ENCODE results near the gene OPRM1.
"Not testable (repeated sequence)": the region's sequence is repeated elsewhere in the genome, so short reads cannot be mapped to it uniquely, and the experiment has no call there.

The OPRM1 gene

DNA sequence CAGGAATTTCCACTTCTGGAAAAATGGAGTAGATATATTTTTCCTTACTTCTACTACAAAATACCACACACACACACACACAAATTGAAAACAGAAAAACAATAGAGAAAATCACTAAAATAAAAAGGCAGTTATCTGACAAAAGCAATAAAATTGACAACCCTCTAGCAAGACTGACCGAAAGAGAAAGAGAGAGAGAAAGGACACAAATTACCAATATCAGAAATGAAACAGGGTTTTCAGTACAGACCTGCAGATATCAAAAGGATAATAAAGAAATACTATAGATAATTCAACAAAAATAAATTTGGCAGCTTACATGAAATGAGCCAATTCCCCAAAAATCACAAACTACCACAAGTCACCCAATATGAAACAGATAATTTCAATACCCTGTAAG is 104.7 kb downstream of the OPRM1 start:
- no peak overlapping the region for H3K27ac Mint-ChIP-seq
- no peaks in the 10 kb centered on the region for H3K4me1 Mint-ChIP-seq (ENCODE audit: low read depth)
- H3K9me3 Mint-ChIP-seq, result no peaks in the 10 kb centered on the region
- peaks cover 21% of the 10 kb centered on the region for H3K27me3 Mint-ChIP-seq (ENCODE audit: low read depth)
- H3K36me3 Mint-ChIP-seq (ENCODE audit: low read depth), result no peaks in the 10 kb centered on the region
- DNase-seq (ENCODE audit: low spot score), result no peak
- no peak overlapping the region for H3K4me3 Mint-ChIP-seq

DNA sequence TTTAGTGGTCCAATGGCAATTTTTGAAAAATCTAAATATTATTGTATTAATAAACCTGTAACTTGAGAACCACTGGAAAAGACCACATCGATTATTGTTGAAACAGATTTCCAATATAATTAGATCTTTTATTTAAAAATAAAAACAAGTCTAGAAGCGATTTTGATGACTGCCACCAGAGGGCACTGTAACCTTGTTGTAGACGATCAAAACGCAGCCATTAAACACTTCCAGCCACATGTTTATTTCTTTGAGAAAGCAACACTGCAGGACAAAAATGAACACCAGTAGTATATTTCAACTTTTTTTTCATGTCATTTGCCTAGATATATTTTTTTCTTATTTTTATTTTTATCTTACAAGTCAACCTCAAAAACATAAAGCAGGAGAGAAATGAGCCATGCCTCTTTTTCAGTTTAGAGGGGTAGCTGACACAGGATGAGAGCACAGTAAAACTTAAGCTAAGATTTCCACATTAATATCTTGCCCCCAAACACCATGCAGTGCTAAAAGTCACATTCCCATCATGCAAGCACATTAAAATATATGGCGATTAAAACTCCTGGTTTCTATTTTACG is 115.4 kb downstream of the OPRM1 start:
- no peaks in the 10 kb centered on the region for H3K36me3 Mint-ChIP-seq (ENCODE audit: low read depth)
- no peak overlapping the region for H3K27ac Mint-ChIP-seq
- DNase-seq (ENCODE audit: low spot score), result peak; percentile 25
- no peaks in the 10 kb centered on the region for H3K9me3 Mint-ChIP-seq
- H3K27me3 Mint-ChIP-seq (ENCODE audit: low read depth), result no peaks in the 10 kb centered on the region
- H3K4me3 Mint-ChIP-seq, result no peak overlapping the region
- peaks cover 24% of the 10 kb centered on the region for H3K4me1 Mint-ChIP-seq (ENCODE audit: low read depth)

DNA sequence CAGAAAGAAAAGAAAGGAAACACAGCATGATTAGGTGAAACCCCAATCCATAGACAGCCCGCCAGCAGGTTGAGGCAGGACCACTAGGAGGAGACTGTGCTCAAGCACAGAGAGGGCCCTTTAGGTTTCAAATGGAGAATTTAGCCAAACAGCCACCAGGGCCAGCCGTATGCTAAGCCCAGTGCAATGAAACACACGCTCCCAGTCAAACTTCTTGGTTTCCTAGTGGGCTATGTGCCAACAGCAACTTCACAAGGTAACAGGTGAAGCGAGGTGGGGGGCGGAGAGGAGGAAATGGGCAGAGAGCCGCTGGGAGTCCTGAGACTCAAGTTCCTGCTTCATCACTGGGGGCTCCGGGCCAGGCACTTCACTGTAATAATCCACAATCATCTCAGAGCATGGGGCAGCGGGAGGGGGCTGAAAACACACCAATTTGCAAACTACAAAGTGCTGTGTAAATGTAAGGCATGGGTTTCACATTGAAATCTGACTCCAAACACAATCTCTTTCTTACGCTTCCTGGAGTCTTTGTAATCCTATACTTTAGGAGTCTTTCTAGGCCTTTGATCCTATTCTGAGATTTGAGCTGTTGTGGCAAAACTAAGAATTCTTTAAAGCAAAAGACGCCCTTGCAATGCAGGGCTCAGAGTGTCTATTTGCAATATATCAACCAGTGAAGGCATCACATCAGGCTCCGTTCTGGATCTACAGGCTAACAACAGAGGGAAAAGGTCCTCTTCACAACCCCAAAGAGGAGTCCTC is 117.3 kb downstream of the OPRM1 start:
- Mint-ChIP-seq H3K36me3 (ENCODE audit: low read depth) (no peaks in the 10 kb centered on the region), H3K9me3 (no peaks in the 10 kb centered on the region), H3K4me1 (ENCODE audit: low read depth) (peaks cover 24% of the 10 kb centered on the region), H3K27me3 (ENCODE audit: low read depth) (peaks cover 2% of the 10 kb centered on the region), H3K4me3 (peak overlapping the region; percentile 68), H3K27ac (peak overlapping the region; percentile 59)
- peak; percentile 42 for DNase-seq (ENCODE audit: low spot score)

DNA sequence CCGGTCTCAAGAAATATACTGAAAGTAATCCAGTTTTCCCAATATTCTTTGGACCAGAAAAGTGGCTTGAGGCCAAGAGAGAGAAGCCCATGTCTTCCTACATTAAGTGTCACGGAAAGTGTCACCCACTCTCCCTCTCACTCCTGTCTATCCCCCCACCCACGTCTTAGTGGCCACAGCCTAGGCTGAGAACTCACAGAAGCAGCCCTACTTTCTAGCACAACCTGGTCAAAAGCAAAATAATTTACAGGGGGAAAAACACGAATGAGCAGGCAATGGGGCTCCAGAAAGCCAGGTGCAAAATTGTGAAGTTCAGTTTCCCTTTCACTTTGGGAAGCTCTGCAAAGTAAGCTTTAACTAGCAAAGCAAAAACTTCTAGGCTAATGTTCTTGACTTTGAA is 118.0 kb downstream of the OPRM1 start:
- Mint-ChIP-seq H3K27me3 (ENCODE audit: low read depth) (peaks cover 2% of the 10 kb centered on the region), H3K4me3 (peak overlapping the region; percentile 68), H3K36me3 (ENCODE audit: low read depth) (no peaks in the 10 kb centered on the region), H3K9me3 (no peaks in the 10 kb centered on the region), H3K27ac (peak overlapping the region; percentile 59), H3K4me1 (ENCODE audit: low read depth) (peaks cover 24% of the 10 kb centered on the region)
- peak; percentile 8 for DNase-seq (ENCODE audit: low spot score)

DNA sequence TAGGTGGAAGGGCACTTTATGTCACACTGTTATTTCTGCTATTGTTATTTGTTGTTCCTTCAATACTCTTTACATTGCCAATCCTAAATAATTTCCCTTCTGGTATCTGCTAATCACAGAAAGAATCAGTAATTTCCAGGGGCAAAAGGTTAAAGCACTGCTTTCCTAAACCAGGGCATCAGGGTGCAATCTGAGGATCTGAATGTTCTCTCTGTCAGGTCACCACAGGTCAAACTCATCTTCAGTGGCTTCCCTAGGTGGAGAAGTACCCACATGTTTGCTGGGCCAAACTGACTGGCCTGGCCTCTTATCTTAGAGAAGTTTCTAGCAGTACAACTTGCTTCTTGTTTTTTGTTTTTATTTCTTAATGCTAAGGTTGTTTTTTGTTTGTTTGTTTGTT is 118.7 kb downstream of the OPRM1 start:
- Mint-ChIP-seq H3K4me1 (ENCODE audit: low read depth) (peaks cover 24% of the 10 kb centered on the region), H3K4me3 (peak overlapping the region; percentile 68), H3K36me3 (ENCODE audit: low read depth) (no peaks in the 10 kb centered on the region), H3K27ac (no peak overlapping the region), H3K27me3 (ENCODE audit: low read depth) (peaks cover 2% of the 10 kb centered on the region), H3K9me3 (no peaks in the 10 kb centered on the region)
- DNase-seq (ENCODE audit: low spot score), result no peak

DNA sequence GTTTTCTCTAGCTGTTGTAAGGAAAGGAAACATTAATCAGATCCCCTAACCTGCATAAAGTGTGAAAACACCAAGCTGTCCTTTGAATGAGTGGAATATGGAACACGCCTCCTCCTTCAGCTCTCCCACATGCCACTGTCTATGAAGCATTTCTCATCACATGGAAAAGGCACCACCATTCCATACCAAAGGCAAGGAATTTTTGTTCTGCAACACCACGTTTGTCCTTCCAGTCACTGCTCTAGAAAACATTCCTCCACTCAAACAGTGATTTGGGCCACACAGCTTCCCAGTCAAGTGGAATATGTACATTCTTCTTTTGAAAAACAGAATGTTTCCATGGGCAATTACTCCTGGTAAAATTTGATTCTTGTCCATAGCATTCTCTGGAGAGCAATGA is 120.1 kb downstream of the OPRM1 start:
- Mint-ChIP-seq H3K9me3 (no peaks in the 10 kb centered on the region), H3K27me3 (ENCODE audit: low read depth) (peaks cover 2% of the 10 kb centered on the region), H3K27ac (no peak overlapping the region), H3K36me3 (ENCODE audit: low read depth) (no peaks in the 10 kb centered on the region), H3K4me3 (no peak overlapping the region), H3K4me1 (ENCODE audit: low read depth) (peaks cover 24% of the 10 kb centered on the region)
- no peak for DNase-seq (ENCODE audit: low spot score)

DNA sequence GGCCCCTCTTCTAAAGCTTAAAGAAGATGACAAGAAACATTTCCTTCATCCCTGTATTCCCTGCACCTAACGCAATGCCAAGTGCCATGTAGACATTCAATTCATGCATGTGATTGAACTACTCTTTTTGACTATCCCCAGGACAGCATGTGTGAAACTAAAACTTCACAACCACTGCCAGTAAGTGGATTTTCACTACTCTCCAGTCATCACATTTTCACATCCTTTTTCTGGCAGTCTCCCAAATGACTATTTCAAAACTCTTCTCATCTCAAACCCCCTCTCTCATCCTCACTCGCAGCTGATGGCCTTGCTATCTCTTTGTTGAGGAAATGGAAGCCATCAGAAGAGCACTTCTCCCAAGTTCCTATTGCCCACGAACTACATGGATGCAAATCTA is 122.6 kb downstream of the OPRM1 start:
- H3K4me3 Mint-ChIP-seq, result no peak overlapping the region
- H3K9me3 Mint-ChIP-seq, result peaks cover 3% of the 10 kb centered on the region
- H3K36me3 Mint-ChIP-seq (ENCODE audit: low read depth), result peaks cover 3% of the 10 kb centered on the region
- H3K27ac Mint-ChIP-seq, result no peak overlapping the region
- peaks cover 15% of the 10 kb centered on the region for H3K4me1 Mint-ChIP-seq (ENCODE audit: low read depth)
- peaks cover 2% of the 10 kb centered on the region for H3K27me3 Mint-ChIP-seq (ENCODE audit: low read depth)
- DNase-seq (ENCODE audit: low spot score), result no peak

DNA sequence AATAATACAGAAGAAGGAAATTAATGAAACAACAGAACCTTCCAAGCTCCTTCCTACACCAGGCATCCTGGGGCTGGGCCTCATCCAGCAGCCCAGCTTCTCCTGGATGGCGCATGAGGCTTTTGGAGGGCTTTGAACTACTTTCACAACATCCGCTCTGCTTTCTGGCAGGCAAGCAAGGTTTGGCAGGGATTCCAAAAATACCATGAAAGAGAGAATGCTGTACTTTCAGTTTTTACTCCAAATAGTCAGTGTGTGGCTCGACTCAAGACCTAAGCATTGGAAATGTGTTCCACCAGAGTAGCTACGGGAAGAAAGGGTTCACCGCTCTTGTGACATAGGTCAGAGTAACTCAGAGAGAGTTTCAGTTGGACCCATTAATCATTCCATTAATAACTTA is 125.4 kb downstream of the OPRM1 start:
- Mint-ChIP-seq H3K4me1 (ENCODE audit: low read depth) (peaks cover 5% of the 10 kb centered on the region), H3K27me3 (ENCODE audit: low read depth) (peaks cover 2% of the 10 kb centered on the region), H3K4me3 (no peak overlapping the region), H3K9me3 (peaks cover 3% of the 10 kb centered on the region), H3K36me3 (ENCODE audit: low read depth) (peaks cover 7% of the 10 kb centered on the region), H3K27ac (no peak overlapping the region)
- no peak for DNase-seq (ENCODE audit: low spot score)

DNA sequence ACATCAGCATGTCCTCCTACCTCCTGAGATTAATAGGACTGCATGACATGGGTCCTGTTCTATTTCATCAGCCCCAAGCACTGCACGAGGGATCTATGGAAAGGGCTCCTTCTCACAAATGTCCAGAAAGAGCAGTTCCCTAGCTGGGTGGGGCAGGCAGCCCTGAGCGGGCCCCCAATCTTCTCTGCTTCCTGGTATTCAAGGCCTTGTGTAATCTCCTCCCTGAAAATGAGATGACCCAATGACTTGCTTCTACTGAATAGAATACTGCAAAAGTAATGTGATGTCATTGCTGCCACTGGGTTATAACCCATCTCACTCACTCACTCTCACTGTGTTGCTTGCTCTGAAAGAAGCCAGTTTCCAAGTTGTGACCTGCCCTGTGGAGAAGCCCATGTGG is 126.4 kb downstream of the OPRM1 start:
- Mint-ChIP-seq H3K4me3 (no peak overlapping the region), H3K9me3 (peaks cover 3% of the 10 kb centered on the region), H3K36me3 (ENCODE audit: low read depth) (peaks cover 11% of the 10 kb centered on the region), H3K4me1 (ENCODE audit: low read depth) (peaks cover 9% of the 10 kb centered on the region), H3K27ac (no peak overlapping the region), H3K27me3 (ENCODE audit: low read depth) (peaks cover 2% of the 10 kb centered on the region)
- no peak for DNase-seq (ENCODE audit: low spot score)

DNA sequence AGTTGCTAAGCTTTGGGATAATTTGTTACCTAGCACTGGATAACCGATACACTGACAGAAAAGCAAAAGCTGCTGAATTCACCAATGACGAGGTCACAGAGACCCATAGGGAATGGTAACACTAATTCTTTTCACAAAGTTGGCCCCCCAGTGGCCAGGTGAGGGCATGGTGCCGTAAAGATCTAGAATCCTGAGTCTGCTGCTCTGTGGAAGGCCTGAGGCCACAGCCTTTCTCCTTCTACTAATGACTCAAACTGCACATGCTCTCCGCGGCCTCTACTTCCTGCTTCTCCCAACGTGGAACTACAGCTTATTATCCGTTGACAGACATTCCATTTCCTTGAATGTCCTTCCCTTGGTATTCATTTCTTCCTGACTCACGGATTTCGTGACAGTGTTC is 127.1 kb downstream of the OPRM1 start:
- Mint-ChIP-seq H3K36me3 (ENCODE audit: low read depth) (peaks cover 12% of the 10 kb centered on the region), H3K27me3 (ENCODE audit: low read depth) (peaks cover 2% of the 10 kb centered on the region), H3K27ac (no peak overlapping the region), H3K4me1 (ENCODE audit: low read depth) (peaks cover 9% of the 10 kb centered on the region), H3K9me3 (peaks cover 3% of the 10 kb centered on the region), H3K4me3 (no peak overlapping the region)
- no peak for DNase-seq (ENCODE audit: low spot score)

DNA sequence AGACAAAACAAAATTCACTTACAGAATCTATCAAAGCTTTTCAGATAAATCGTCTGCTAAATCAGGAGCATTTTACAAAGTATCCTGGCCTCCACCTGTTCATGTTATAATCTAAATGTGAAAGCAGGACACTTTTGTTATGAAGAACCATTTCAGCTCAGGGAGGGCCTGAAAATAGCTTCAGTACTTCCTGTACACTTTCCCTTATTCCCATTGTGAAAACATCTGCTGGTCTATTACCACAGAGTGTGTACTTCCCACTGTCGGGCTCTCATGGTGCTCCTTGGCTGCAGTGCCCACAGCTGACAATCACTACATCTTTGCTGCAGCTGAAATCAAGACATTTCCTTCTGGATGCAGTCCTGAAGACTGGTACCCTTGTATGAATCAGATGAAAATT is 128.1 kb downstream of the OPRM1 start:
- Mint-ChIP-seq H3K4me3 (no peak overlapping the region), H3K27ac (no peak overlapping the region), H3K4me1 (ENCODE audit: low read depth) (peaks cover 9% of the 10 kb centered on the region), H3K9me3 (peaks cover 3% of the 10 kb centered on the region), H3K36me3 (ENCODE audit: low read depth) (peaks cover 12% of the 10 kb centered on the region), H3K27me3 (ENCODE audit: low read depth) (peaks cover 2% of the 10 kb centered on the region)
- DNase-seq (ENCODE audit: low spot score), result no peak

DNA sequence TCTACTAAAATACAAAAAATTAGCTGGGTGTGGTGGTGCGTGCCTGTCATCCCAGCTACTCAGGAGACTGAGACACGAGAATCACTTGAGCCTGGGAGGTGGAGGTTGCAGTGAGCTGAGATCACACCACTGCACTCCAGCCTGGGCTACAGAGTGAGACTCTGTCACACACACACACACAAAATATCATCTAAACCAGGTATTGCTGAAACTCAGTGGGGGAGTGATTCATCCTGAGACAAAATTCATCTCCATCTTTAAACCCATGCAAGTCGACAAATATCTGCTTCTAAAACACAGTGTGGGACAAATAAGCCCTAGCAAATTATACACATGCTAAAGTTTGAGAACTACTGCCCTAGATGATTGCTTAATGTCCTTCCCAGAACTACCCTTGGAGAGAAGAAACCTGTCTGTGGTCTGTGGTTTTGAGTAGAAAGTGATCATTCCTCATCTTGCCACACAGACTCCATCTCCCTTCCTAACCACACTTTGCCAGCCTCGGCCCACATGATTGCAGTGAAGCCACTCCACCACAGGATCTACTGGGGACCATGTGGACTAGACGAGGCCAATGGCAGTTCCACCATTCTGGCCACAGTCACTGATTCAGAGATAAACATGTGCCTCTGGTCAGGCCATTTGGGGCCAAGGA is 130.3 kb downstream of the OPRM1 start:
- Mint-ChIP-seq H3K36me3 (ENCODE audit: low read depth) (peaks cover 12% of the 10 kb centered on the region), H3K4me1 (ENCODE audit: low read depth) (peaks cover 9% of the 10 kb centered on the region), H3K9me3 (peaks cover 8% of the 10 kb centered on the region), H3K4me3 (no peak overlapping the region), H3K27me3 (ENCODE audit: low read depth) (peaks cover 4% of the 10 kb centered on the region), H3K27ac (no peak overlapping the region)
- no peak for DNase-seq (ENCODE audit: low spot score)

DNA sequence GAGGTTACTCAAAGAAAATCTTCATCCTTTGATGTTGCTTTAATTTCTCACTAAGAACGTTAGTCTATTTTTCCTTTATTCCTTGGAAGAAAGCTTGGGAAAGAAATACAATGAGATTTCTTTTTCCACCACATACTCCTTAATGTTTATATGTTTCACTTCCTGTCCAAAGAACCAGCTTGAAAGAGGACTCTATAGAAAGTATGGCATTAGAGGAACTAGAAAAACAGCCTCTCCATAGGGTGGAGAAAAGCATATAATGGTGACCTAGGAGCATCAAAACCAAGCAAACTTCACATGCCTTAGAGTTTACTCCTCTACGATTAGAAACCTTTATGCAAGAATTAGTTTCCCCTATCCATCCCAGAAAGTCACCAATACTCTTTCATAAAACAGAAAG is 131.1 kb downstream of the OPRM1 start:
- H3K4me1 Mint-ChIP-seq (ENCODE audit: low read depth), result peaks cover 9% of the 10 kb centered on the region

DNA sequence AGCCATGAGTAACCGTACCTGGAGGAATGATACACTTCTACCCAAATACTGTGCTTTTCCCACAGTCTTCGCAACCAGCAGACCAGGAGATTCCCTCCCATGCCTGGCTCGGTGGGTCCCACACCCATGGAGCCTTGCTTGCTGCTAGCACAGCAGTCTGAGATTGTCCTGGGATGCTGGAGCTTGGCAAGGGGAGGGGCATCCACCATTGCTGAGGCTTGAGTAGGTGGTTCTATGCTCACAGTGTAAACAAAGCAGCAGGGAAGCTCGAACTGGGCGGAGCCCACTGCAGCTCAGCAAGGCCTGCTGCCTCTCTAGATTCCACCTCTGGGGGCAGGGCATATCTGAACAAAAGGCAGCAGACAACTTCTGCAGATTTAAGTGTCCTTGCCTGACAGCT is 133.4 kb downstream of the OPRM1 start:
- H3K27me3 Mint-ChIP-seq (ENCODE audit: low read depth); H3K27ac Mint-ChIP-seq; DNase-seq (ENCODE audit: low spot score); H3K4me1 Mint-ChIP-seq (ENCODE audit: low read depth); H3K4me3 Mint-ChIP-seq: not testable (repeated sequence)
- peaks cover 11% of the 10 kb centered on the region for H3K9me3 Mint-ChIP-seq
- peaks cover 14% of the 10 kb centered on the region for H3K36me3 Mint-ChIP-seq (ENCODE audit: low read depth)

More for the DNA sequence above, 131.1 kb downstream of the OPRM1 start:
- Mint-ChIP-seq H3K9me3 (peaks cover 8% of the 10 kb centered on the region), H3K4me3 (no peak overlapping the region), H3K36me3 (ENCODE audit: low read depth) (peaks cover 12% of the 10 kb centered on the region), H3K27ac (no peak overlapping the region), H3K27me3 (ENCODE audit: low read depth) (peaks cover 4% of the 10 kb centered on the region)
- DNase-seq (ENCODE audit: low spot score), result no peak
